GM12878 (cell line): ENCODE data around the gene NXPE4. TPM values are rescaled to one million over a fixed set of nuclear protein-coding genes. Genes with fewer than 3 reads are reported as not detected.

Experiments used
- EED ChIP-seq: sonication (generic); IDR thresholded peaks from 2 replicates; pipeline ENCODE4 v1.6.1; 2016; ENCODE audit warnings: antibody characterized with exemption, low read depth
- EZH2 ChIP-seq: IDR thresholded peaks from 2 replicates; pipeline ENCODE4 v1.6.1; 2012; ENCODE audit warnings: low read depth, mild to moderate bottlenecking, control low read depth, inconsistent platforms, low read length, borderline replicate concordance; ENCODE audit not compliant: control insufficient read depth
- KAT2A ChIP-seq: conservative IDR thresholded peaks from 2 replicates; pipeline ENCODE4 v1.6.1; 2011; ENCODE audit warnings: low read depth, low read length; ENCODE audit not compliant: control insufficient read depth
- KDM1A ChIP-seq: fragments of 200-600 bp; sonication (generic); IDR thresholded peaks from 2 replicates; pipeline ENCODE4 v1.6.1; 2016; ENCODE audit warnings: borderline replicate concordance
- KLF5 ChIP-seq: fragments of 450-650 bp; IDR thresholded peaks from 2 replicates; pipeline ENCODE4 v1.6.1; 2014; ENCODE audit warnings: mild to moderate bottlenecking; ENCODE audit not compliant: partially characterized antibody
- MEF2A ChIP-seq: IDR thresholded peaks from 2 replicates; pipeline ENCODE4 v1.6.1; 2011; ENCODE audit warnings: low read depth, mild to moderate bottlenecking, low read length, moderate library complexity; ENCODE audit not compliant: insufficient read depth
- NFXL1 ChIP-seq: fragments of 450-650 bp; IDR thresholded peaks from 2 replicates; pipeline ENCODE4 v1.6.1; 2017; ENCODE audit warnings: antibody characterized with exemption, mild to moderate bottlenecking, borderline replicate concordance
- NR2F1 ChIP-seq: fragments of 450-650 bp; conservative IDR thresholded peaks from 2 replicates; pipeline ENCODE4 v1.6.1; 2017; ENCODE audit warnings: mild to moderate bottlenecking
- PAX5 ChIP-seq: IDR thresholded peaks from 2 replicates; pipeline ENCODE4 v1.6.1; 2011; ENCODE audit warnings: low read depth, low read length, borderline replicate concordance
- SIN3A ChIP-seq: IDR thresholded peaks from 2 replicates; pipeline ENCODE4 v1.6.1; 2012; ENCODE audit warnings: low read depth, low read length, improper control_type of control experiment
- STAT3 ChIP-seq: IDR thresholded peaks from 2 replicates; pipeline ENCODE4 v1.6.1; 2011; ENCODE audit warnings: low read depth, low read length, improper control_type of control experiment
- ZBTB40 ChIP-seq: fragments of 450-650 bp; IDR thresholded peaks from 2 replicates; pipeline ENCODE4 v1.6.1; 2016; ENCODE audit warnings: mild to moderate bottlenecking, moderate library complexity, borderline replicate concordance
- ZNF622 ChIP-seq: fragments of 450-650 bp; IDR thresholded peaks from 2 replicates; pipeline ENCODE4 v1.6.1; 2017; ENCODE audit warnings: mild to moderate bottlenecking, inconsistent platforms
- ZSCAN29 ChIP-seq: fragments of 450-650 bp; IDR thresholded peaks from 2 replicates; pipeline ENCODE4 v1.6.1; 2017; ENCODE audit warnings: mild to moderate bottlenecking, moderate library complexity
- polyA plus RNA-seq, 11 experiments: library from polyadenylated mRNA; depleted of rRNA in 4 of 11; unstranded in 6 of 11; stranded (reverse) in 5 of 11; fragments of >200 nt; fragmentation: Nextera tagmentation in 4 of 11; fragmentation: Illumina TruSeq in 1 of 11; extraction: Ambion mirVana in 4 of 11; extraction: Trizol in 1 of 11; gene quantifications; 1 replicate in 1 of 11; 2 replicates in 10 of 11; pipeline versions ENCODE4 v1.2.1 to v1.2.3, GENCODE V29; 2011 to 2016; ENCODE audit warnings: inconsistent platforms in 2 of 11, missing spikeins in 2 of 11, low read depth in 1 of 11
- total RNA-seq, 4 experiments: library from RNA; depleted of rRNA in 3 of 4; stranded (reverse); fragments of >200 nt in 3 of 4; fragmentation: Illumina TruSeq in 1 of 4; extraction: Trizol in 1 of 4; gene quantifications; 2 replicates each; pipeline versions ENCODE4 v1.2.1 to v1.2.3, GENCODE V29; 2013 to 2021
- TF ChIP-seq, protein P1 (sequence below): fragments of 150-350 bp; IDR thresholded peaks from 2 replicates; pipeline ENCODE4 v1.6.1; 2014; ENCODE audit warnings: mild to moderate bottlenecking, low read depth, low read length
- TF ChIP-seq, protein P2 (sequence below): fragments of 450-650 bp; IDR thresholded peaks from 2 replicates; pipeline ENCODE4 v1.6.1; 2017; ENCODE audit warnings: mild to moderate bottlenecking, moderate library complexity
- TF ChIP-seq, protein P3 (sequence below): fragments of 450-650 bp; IDR thresholded peaks from 2 replicates; pipeline ENCODE4 v1.6.1; 2017; ENCODE audit warnings: mild to moderate bottlenecking

Gene NXPE4
- total and polyA plus RNA-seq, 10 of the 15 experiments (the other 5 are each of a cell fraction or from before 2014, with no cell fraction given), result not detected

GRCh38 chr11:114618139-114618538 lies 22.6 kb upstream of the NXPE4 start (continued):
- TF ChIP-seq, protein P1, sequence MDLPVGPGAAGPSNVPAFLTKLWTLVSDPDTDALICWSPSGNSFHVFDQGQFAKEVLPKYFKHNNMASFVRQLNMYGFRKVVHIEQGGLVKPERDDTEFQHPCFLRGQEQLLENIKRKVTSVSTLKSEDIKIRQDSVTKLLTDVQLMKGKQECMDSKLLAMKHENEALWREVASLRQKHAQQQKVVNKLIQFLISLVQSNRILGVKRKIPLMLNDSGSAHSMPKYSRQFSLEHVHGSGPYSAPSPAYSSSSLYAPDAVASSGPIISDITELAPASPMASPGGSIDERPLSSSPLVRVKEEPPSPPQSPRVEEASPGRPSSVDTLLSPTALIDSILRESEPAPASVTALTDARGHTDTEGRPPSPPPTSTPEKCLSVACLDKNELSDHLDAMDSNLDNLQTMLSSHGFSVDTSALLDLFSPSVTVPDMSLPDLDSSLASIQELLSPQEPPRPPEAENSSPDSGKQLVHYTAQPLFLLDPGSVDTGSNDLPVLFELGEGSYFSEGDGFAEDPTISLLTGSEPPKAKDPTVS, result no peak
- TF ChIP-seq NFXL1 (no peak), EZH2 (no peak), MEF2A (no peak), SIN3A (no peak), PAX5 (no peak), EED (0 out of 2 replicates have a peak, but pooled peaks have one; percentile 0), STAT3 (no peak), KDM1A (0 out of 2 replicates have a peak, but pooled peaks have one; percentile 7), KLF5 (no peak), ZNF622 (no peak), ZSCAN29 (no peak), KAT2A (no peak), ZBTB40 (no peak), NR2F1 (peak; percentile 51)
- TF ChIP-seq, protein P2, sequence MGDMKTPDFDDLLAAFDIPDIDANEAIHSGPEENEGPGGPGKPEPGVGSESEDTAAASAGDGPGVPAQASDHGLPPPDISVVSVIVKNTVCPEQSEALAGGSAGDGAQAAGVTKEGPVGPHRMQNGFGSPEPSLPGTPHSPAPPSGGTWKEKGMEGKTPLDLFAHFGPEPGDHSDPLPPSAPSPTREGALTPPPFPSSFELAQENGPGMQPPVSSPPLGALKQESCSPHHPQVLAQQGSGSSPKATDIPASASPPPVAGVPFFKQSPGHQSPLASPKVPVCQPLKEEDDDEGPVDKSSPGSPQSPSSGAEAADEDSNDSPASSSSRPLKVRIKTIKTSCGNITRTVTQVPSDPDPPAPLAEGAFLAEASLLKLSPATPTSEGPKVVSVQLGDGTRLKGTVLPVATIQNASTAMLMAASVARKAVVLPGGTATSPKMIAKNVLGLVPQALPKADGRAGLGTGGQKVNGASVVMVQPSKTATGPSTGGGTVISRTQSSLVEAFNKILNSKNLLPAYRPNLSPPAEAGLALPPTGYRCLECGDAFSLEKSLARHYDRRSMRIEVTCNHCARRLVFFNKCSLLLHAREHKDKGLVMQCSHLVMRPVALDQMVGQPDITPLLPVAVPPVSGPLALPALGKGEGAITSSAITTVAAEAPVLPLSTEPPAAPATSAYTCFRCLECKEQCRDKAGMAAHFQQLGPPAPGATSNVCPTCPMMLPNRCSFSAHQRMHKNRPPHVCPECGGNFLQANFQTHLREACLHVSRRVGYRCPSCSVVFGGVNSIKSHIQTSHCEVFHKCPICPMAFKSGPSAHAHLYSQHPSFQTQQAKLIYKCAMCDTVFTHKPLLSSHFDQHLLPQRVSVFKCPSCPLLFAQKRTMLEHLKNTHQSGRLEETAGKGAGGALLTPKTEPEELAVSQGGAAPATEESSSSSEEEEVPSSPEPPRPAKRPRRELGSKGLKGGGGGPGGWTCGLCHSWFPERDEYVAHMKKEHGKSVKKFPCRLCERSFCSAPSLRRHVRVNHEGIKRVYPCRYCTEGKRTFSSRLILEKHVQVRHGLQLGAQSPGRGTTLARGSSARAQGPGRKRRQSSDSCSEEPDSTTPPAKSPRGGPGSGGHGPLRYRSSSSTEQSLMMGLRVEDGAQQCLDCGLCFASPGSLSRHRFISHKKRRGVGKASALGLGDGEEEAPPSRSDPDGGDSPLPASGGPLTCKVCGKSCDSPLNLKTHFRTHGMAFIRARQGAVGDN, result peak; percentile 73
- TF ChIP-seq, protein P3, sequence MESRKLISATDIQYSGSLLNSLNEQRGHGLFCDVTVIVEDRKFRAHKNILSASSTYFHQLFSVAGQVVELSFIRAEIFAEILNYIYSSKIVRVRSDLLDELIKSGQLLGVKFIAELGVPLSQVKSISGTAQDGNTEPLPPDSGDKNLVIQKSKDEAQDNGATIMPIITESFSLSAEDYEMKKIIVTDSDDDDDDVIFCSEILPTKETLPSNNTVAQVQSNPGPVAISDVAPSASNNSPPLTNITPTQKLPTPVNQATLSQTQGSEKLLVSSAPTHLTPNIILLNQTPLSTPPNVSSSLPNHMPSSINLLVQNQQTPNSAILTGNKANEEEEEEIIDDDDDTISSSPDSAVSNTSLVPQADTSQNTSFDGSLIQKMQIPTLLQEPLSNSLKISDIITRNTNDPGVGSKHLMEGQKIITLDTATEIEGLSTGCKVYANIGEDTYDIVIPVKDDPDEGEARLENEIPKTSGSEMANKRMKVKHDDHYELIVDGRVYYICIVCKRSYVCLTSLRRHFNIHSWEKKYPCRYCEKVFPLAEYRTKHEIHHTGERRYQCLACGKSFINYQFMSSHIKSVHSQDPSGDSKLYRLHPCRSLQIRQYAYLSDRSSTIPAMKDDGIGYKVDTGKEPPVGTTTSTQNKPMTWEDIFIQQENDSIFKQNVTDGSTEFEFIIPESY, result no peak
